ENCODE results near the gene TMEM114.

TMEM114 gene

GRCh38 chr16:8550728-8551387, 39.5 kb downstream of the TMEM114 start:
- H3K36me3 ChIP-seq (ENCODE audit: low read length), result no peaks in the 10 kb centered on the region
- H2AFZ ChIP-seq (ENCODE audit: low read depth, low read length, severe bottlenecking), result no peak overlapping the region
- H3K4me3 ChIP-seq (ENCODE audit: insufficient read depth, low read length, poor library complexity, severe bottlenecking), result no peak overlapping the region
- H3K9me2 ChIP-seq (replicated peaks; ENCODE audit: insufficient read depth, low read length), result no peaks in the 10 kb centered on the region
- H3K9me3 ChIP-seq (ENCODE audit: insufficient read depth, low read length), result no peaks in the 10 kb centered on the region
- H3K27ac ChIP-seq (ENCODE audit: low read depth, low read length), result no peak overlapping the region
- no peak overlapping the region for H3K4me2 ChIP-seq (ENCODE audit: low read depth, low read length, poor library complexity, severe bottlenecking)
- H4K20me1 ChIP-seq (ENCODE audit: low read depth, low read length), result no peaks in the 10 kb centered on the region
- H3K27me3 ChIP-seq (ENCODE audit: low read length), result no peaks in the 10 kb centered on the region; the same call in 1 of the 2 replicates
- no peaks in the 10 kb centered on the region for H3F3A ChIP-seq (ENCODE audit: insufficient read depth)
- H3K9ac ChIP-seq (ENCODE audit: low read length), result no peak overlapping the region
- no peaks in the 10 kb centered on the region for H3K79me2 ChIP-seq (ENCODE audit: insufficient read depth, low read length)
- TF ChIP-seq CTCF (IDR thresholded peaks at IDR 0.05; ENCODE audit: insufficient read depth, low read length, poor library complexity, severe bottlenecking) (no peak), EZH2phosphoT487 (conservative IDR thresholded peaks at IDR 0.05; ENCODE audit: low read length) (no peak)

GRCh38 chr16:8549843-8550412, 40.4 kb downstream of the TMEM114 start:
- Histone ChIP-seq H3K9ac (ENCODE audit: low read length) (no peak overlapping the region), H3K27me3 (ENCODE audit: low read length) (no peaks in the 10 kb centered on the region; the same call in 1 of the 2 replicates), H3F3A (ENCODE audit: insufficient read depth) (no peaks in the 10 kb centered on the region), H3K27ac (ENCODE audit: low read depth, low read length) (no peak overlapping the region), H3K36me3 (ENCODE audit: low read length) (no peaks in the 10 kb centered on the region), H3K9me2 (replicated peaks; ENCODE audit: insufficient read depth, low read length) (no peaks in the 10 kb centered on the region), H3K4me3 (ENCODE audit: insufficient read depth, low read length, poor library complexity, severe bottlenecking) (no peak overlapping the region), H3K9me3 (ENCODE audit: insufficient read depth, low read length) (no peaks in the 10 kb centered on the region), H3K4me2 (ENCODE audit: low read depth, low read length, poor library complexity, severe bottlenecking) (no peak overlapping the region), H2AFZ (ENCODE audit: low read depth, low read length, severe bottlenecking) (no peak overlapping the region), H3K79me2 (ENCODE audit: insufficient read depth, low read length) (no peaks in the 10 kb centered on the region), H4K20me1 (ENCODE audit: low read depth, low read length) (no peaks in the 10 kb centered on the region)
- no peak for TF ChIP-seq CTCF (IDR thresholded peaks at IDR 0.05; ENCODE audit: insufficient read depth, low read length, poor library complexity, severe bottlenecking)
- no peak for TF ChIP-seq EZH2phosphoT487 (conservative IDR thresholded peaks at IDR 0.05; ENCODE audit: low read length)

GRCh38 chr16:8548166-8548565, 42.1 kb downstream of the TMEM114 start:
- H3K4me3 ChIP-seq (ENCODE audit: insufficient read depth, low read length, poor library complexity, severe bottlenecking), result no peak overlapping the region
- TF ChIP-seq CTCF (IDR thresholded peaks at IDR 0.05; ENCODE audit: insufficient read depth, low read length, poor library complexity, severe bottlenecking) (no peak), EZH2phosphoT487 (conservative IDR thresholded peaks at IDR 0.05; ENCODE audit: low read length) (no peak)

More at GRCh38 chr16:8548166-8548565, 42.1 kb downstream of the TMEM114 start:
- Histone ChIP-seq H3K9ac (ENCODE audit: low read length) (no peak overlapping the region), H4K20me1 (ENCODE audit: low read depth, low read length) (no peaks in the 10 kb centered on the region), H3K79me2 (ENCODE audit: insufficient read depth, low read length) (no peaks in the 10 kb centered on the region), H3K9me3 (ENCODE audit: insufficient read depth, low read length) (no peaks in the 10 kb centered on the region), H3F3A (ENCODE audit: insufficient read depth) (no peaks in the 10 kb centered on the region), H3K27me3 (ENCODE audit: low read length) (no peaks in the 10 kb centered on the region; the same call in 1 of the 2 replicates), H3K4me2 (ENCODE audit: low read depth, low read length, poor library complexity, severe bottlenecking) (no peak overlapping the region), H3K9me2 (replicated peaks; ENCODE audit: insufficient read depth, low read length) (no peaks in the 10 kb centered on the region), H3K27ac (ENCODE audit: low read depth, low read length) (no peak overlapping the region), H3K36me3 (ENCODE audit: low read length) (no peaks in the 10 kb centered on the region), H2AFZ (ENCODE audit: low read depth, low read length, severe bottlenecking) (no peak overlapping the region)
